Activated CD4-positive, alpha-beta memory T cell treated with anti-CD3 and anti-CD28 coated beads for 36 hours (primary cell): ENCODE measurements around the gene PRKCD. TPM values are rescaled to one million over a fixed set of nuclear protein-coding genes. Genes with fewer than 3 reads are reported as not detected.

Experiments used
- CTCF ChIA-PET: fragments of 350-600 bp; sonication (Branson Sonifier 250); formaldehyde crosslinking; loops from one replicate; lab custom pipeline; 2021; ENCODE audit warnings: antibody characterized with exemption, inconsistent platforms; lab: Charles Lee
- POLR2A ChIA-PET: fragments of 350-600 bp; sonication (Branson Sonifier 250); formaldehyde crosslinking; loops from one replicate; lab custom pipeline; 2021; ENCODE audit warnings: antibody characterized with exemption; lab: Charles Lee
- DNase-seq: peaks from one replicate; pipeline ENCODE4 v3.0.0-alpha.2; 2020
- H3K27ac Mint-ChIP-seq: one replicate; pipeline ENCODE4 v1.8.0; 2021; ENCODE audit warnings: mixed read lengths
- H3K27me3 Mint-ChIP-seq: one replicate; pipeline ENCODE4 v1.8.0; 2021; ENCODE audit warnings: mixed read lengths
- H3K36me3 Mint-ChIP-seq: one replicate; pipeline ENCODE4 v1.8.0; 2021; ENCODE audit warnings: mixed read lengths
- H3K4me1 Mint-ChIP-seq: one replicate; pipeline ENCODE4 v1.8.0; 2021; ENCODE audit warnings: low read depth, mixed read lengths
- H3K4me3 Mint-ChIP-seq: one replicate; pipeline ENCODE4 v1.8.0; 2021; ENCODE audit warnings: mild to moderate bottlenecking, mixed read lengths
- H3K9me3 Mint-ChIP-seq: one replicate; pipeline ENCODE4 v1.8.0; 2021; ENCODE audit warnings: mixed read lengths
- intact Hi-C: fragments of 100-400 bp; cut with micrococcal nuclease; formaldehyde crosslinking; loops from one replicate; pipeline ENCODE4 v1.15.1; 2023
- total RNA-seq, 2 experiments: library from RNA; stranded (reverse); gene quantifications; one replicate each; pipeline ENCODE4 v1.2.3, GENCODE V29; 2021

PRKCD gene
- total RNA-seq, 2 experiments from 2014 or later, result 23.8 to 25.9 TPM

DNA sequence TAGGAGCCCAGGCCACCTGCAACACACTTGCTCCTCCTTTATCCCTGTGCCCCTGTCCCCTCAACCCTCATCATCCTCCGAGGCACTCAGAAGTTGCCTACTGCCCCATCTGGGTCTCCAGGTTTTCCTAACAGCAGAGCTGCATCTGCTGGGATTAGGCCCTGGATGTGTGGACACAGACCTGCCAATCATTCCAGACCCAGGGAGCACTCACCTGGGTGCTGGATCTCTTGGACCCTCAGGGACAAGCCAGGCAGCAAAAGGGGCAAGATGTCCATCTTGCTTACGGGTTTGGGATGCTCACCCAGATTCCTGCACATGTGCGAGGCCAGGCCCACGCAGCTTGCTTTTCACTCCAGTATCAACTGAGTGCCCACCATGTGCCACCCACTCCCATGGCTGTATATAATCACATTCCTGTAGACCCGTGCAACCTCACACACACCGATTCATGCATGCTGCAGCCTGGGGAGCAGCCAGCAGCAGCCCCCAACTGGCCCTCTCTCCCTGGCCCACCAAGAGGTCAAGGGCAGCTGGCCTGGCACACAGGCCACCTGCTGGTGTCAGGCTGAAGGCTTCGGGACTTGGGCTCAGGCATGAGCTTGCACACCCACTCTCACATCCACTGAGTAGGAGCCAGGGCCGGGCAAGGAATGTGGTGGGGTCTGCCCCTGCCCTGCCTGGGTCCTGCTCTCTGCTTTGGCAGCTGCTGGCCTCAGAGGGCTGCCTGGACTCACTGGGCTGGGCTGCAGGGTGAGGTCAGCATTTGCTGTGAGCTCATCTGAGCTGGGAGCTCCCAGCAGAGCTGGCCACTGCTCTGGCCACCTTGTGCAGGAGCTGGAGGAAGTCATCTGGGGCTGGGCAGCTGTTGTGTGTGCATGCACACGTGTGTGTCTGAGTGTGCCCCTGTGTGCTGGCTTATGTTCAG, 14.9 kb downstream of the PRKCD start:
- no peak overlapping the region for H3K27ac Mint-ChIP-seq
- no peak overlapping the region for H3K4me3 Mint-ChIP-seq
- POLR2A ChIA-PET, result no interaction called here
- H3K27me3 Mint-ChIP-seq, result no peaks in the 10 kb centered on the region
- no peak for DNase-seq
- H3K4me1 Mint-ChIP-seq, result no peaks in the 10 kb centered on the region
- peaks cover 5% of the 10 kb centered on the region for H3K36me3 Mint-ChIP-seq
- CTCF ChIA-PET, result interaction anchor here (1.0 kb wide), 1 partner anchor 20 kb away, joined by 3 read pairs; no protein-coding TSS in a partner anchor
- intact Hi-C loops, result no loop called here
- no peaks in the 10 kb centered on the region for H3K9me3 Mint-ChIP-seq

DNA sequence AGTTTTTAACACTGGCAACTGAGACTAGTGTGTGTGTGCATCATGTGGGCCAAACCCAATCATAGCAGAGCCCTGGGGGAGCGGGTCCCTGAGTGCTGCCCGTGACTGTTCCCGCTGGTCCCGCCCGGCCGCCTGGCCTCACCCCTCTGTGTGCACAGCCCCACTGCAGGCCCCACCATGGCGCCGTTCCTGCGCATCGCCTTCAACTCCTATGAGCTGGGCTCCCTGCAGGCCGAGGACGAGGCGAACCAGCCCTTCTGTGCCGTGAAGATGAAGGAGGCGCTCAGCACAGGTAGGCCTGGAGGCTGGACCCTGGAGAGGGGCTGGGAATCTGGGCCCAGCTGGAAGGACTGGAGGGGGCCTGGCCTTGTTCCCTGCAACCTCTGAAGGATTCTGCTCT, 17.2 kb downstream of the PRKCD start:
- Mint-ChIP-seq H3K27ac (no peak overlapping the region), H3K27me3 (no peaks in the 10 kb centered on the region), H3K9me3 (no peaks in the 10 kb centered on the region), H3K4me1 (no peaks in the 10 kb centered on the region), H3K4me3 (no peak overlapping the region), H3K36me3 (peaks cover 10% of the 10 kb centered on the region)
- DNase-seq, result no peak
- intact Hi-C loops, result no loop called here
- ChIA-PET CTCF (no interaction called here), POLR2A (no interaction called here)

GRCh38 chr3:53179580-53179979, 18.6 kb downstream of the PRKCD start:
- CTCF ChIA-PET, result no interaction called here
- intact Hi-C loops, result no loop called here
- POLR2A ChIA-PET, result no interaction called here

DNA sequence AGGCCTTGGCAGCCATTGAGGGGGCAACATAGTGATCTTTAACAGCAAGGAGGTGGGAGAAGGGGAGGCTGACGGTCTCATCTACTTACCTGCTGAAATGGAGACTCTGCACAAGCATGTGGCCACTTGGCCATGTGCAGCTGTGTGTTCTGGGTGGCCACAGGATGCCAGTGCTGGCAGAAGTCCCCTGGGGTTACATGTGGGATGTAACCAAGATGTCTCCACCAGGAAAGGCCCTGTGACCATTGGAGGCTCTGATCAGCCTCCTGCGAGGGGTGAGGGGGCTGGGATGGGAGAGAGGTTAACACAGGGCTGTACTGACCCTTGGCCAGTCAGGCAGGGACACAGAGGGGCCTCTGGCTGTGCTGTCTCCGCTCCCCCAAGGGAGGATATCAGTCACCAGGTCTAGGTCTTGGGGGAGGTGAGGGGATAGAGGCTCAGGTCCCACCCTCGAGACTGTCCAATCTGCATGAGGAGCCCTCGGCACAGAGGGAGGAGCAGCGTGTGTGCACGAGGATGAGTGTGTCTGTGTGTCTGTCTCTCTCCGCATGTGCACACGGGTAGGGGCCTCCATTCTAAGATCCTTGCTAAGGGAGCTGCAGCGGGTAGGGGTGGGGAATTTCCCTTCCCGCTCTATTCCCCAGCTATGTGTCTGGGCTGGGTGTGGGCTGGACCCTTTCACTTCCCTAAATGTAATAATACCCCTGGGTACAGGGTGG, 19.5 kb downstream of the PRKCD start:
- POLR2A ChIA-PET, result interaction anchor here (0.6 kb wide), 1 partner anchor 37 kb away, joined by 3 read pairs; no protein-coding TSS in a partner anchor
- CTCF ChIA-PET, result no interaction called here
- intact Hi-C loops, result no loop called here

More at GRCh38 chr3:53179580-53179979, 18.6 kb downstream of the PRKCD start:
- H3K4me1 Mint-ChIP-seq, result no peaks in the 10 kb centered on the region
- H3K4me3 Mint-ChIP-seq, result no peak overlapping the region
- no peaks in the 10 kb centered on the region for H3K27me3 Mint-ChIP-seq
- H3K27ac Mint-ChIP-seq, result no peak overlapping the region
- no peaks in the 10 kb centered on the region for H3K9me3 Mint-ChIP-seq
- DNase-seq, result no peak
- H3K36me3 Mint-ChIP-seq, result peaks cover 8% of the 10 kb centered on the region

GRCh38 chr3:53181024-53181371, 20.0 kb downstream of the PRKCD start:
- Mint-ChIP-seq H3K9me3 (no peaks in the 10 kb centered on the region), H3K27ac (no peak overlapping the region), H3K27me3 (no peaks in the 10 kb centered on the region), H3K4me3 (no peak overlapping the region), H3K4me1 (no peaks in the 10 kb centered on the region), H3K36me3 (peaks cover 11% of the 10 kb centered on the region)
- no peak for DNase-seq
- intact Hi-C loops, result no loop called here
- CTCF ChIA-PET, result no interaction called here
- POLR2A ChIA-PET, result interaction anchor here (0.6 kb wide), 1 partner anchor 36 kb away, joined by 3 read pairs; no protein-coding TSS in a partner anchor

More for the DNA sequence above, 19.5 kb downstream of the PRKCD start:
- Mint-ChIP-seq H3K27me3 (no peaks in the 10 kb centered on the region), H3K4me3 (no peak overlapping the region), H3K36me3 (peaks cover 8% of the 10 kb centered on the region), H3K4me1 (no peaks in the 10 kb centered on the region), H3K27ac (no peak overlapping the region), H3K9me3 (no peaks in the 10 kb centered on the region)
- no peak for DNase-seq

- Mint-ChIP-seq H3K27ac (no peak overlapping the region), H3K27me3 (no peaks in the 10 kb centered on the region), H3K4me3 (no peak overlapping the region), H3K36me3 (peaks cover 11% of the 10 kb centered on the region), H3K9me3 (no peaks in the 10 kb centered on the region), H3K4me1 (no peaks in the 10 kb centered on the region)
- no peak for DNase-seq
- intact Hi-C loops, result no loop called here
- ChIA-PET CTCF (no interaction called here), POLR2A (no interaction called here)
Observed at GRCh38 chr3:53181528-53181927, 20.5 kb downstream of the PRKCD start.

GRCh38 chr3:53182764-53183355, 21.9 kb downstream of the PRKCD start:
- H3K36me3 Mint-ChIP-seq, result peaks cover 8% of the 10 kb centered on the region
- CTCF ChIA-PET, result interaction anchor here (1.4 kb wide), 1 partner anchor 14 kb away, joined by 4 read pairs; no protein-coding TSS in a partner anchor
- POLR2A ChIA-PET, result no interaction called here

DNA sequence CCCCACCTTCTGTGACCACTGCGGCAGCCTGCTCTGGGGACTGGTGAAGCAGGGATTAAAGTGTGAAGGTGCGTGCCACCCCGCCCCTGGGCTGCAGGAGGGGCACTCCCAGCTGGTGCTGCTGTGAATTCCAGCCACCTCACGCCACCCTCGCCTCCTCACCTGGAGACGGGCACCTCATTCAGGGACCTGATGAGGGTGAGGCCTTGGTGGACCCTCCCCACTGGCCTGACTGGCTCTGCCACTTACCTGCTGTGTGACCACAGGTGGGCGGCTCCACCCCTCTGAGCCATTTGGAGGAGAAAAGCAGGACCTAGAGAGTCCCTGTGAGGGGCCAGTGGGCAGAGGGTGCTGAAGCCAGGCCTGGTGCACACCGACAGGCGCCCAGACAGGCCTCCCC, 22.5 kb downstream of the PRKCD start:
- Mint-ChIP-seq H3K27ac (no peak overlapping the region), H3K27me3 (no peaks in the 10 kb centered on the region), H3K9me3 (no peaks in the 10 kb centered on the region), H3K4me3 (no peak overlapping the region), H3K36me3 (peaks cover 8% of the 10 kb centered on the region), H3K4me1 (no peaks in the 10 kb centered on the region)
- ChIA-PET CTCF (interaction anchor here (1.4 kb wide), 1 partner anchor 13 kb away, joined by 4 read pairs; no protein-coding TSS in a partner anchor), POLR2A (no interaction called here)
- no peak for DNase-seq
- intact Hi-C loops, result no loop called here

More at GRCh38 chr3:53182764-53183355, 21.9 kb downstream of the PRKCD start:
- Mint-ChIP-seq H3K9me3 (no peaks in the 10 kb centered on the region), H3K27ac (no peak overlapping the region), H3K4me3 (no peak overlapping the region), H3K27me3 (no peaks in the 10 kb centered on the region), H3K4me1 (no peaks in the 10 kb centered on the region)
- intact Hi-C loops, result no loop called here
- no peak for DNase-seq

- Mint-ChIP-seq H3K9me3 (no peaks in the 10 kb centered on the region), H3K27ac (no peak overlapping the region), H3K4me3 (no peak overlapping the region), H3K36me3 (peaks cover 8% of the 10 kb centered on the region), H3K4me1 (no peaks in the 10 kb centered on the region), H3K27me3 (no peaks in the 10 kb centered on the region)
- intact Hi-C loops, result no loop called here
- no peak for DNase-seq
- ChIA-PET CTCF (interaction anchor here (1.3 kb wide), 2 partner anchors 12 to 70 kb away, joined by 3 to 5 read pairs; no protein-coding TSS in a partner anchor), POLR2A (no interaction called here)
Observed at GRCh38 chr3:53184701-53185100, 23.7 kb downstream of the PRKCD start.

DNA sequence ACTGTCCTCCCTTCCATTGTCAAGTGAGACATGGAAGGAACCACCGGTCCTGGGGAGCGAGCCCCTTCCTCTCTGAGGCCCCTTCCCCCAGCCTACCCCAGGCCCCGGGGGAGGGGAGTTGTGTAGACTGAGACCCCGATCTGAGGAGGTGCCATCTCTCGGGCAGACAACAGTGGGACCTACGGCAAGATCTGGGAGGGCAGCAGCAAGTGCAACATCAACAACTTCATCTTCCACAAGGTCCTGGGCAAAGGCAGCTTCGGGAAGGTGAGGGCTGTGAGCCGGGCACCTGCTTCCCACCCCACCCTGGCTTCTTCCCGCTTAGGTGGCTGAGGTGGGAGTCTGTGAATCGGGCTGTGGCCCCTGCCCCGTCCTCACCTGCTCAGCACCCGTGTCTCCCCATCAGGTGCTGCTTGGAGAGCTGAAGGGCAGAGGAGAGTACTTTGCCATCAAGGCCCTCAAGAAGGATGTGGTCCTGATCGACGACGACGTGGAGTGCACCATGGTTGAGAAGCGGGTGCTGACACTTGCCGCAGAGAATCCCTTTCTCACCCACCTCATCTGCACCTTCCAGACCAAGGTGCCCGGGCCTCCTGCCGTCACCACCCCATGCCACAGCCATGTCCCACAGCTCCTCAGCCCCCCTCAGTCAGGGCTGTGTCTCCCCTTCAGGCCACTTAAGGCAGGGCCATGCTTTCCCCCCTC, 24.9 kb downstream of the PRKCD start:
- H3K27me3 Mint-ChIP-seq, result no peaks in the 10 kb centered on the region
- intact Hi-C loops, result no loop called here
- DNase-seq, result no peak
- H3K4me3 Mint-ChIP-seq, result no peak overlapping the region
- no peak overlapping the region for H3K27ac Mint-ChIP-seq
- H3K36me3 Mint-ChIP-seq, result peaks cover 13% of the 10 kb centered on the region
- no peaks in the 10 kb centered on the region for H3K9me3 Mint-ChIP-seq
- ChIA-PET POLR2A (no interaction called here), CTCF (interaction anchor here (1.3 kb wide), 1 partner anchor 11 kb away, joined by 5 read pairs; no protein-coding TSS in a partner anchor)
- H3K4me1 Mint-ChIP-seq, result no peaks in the 10 kb centered on the region

DNA sequence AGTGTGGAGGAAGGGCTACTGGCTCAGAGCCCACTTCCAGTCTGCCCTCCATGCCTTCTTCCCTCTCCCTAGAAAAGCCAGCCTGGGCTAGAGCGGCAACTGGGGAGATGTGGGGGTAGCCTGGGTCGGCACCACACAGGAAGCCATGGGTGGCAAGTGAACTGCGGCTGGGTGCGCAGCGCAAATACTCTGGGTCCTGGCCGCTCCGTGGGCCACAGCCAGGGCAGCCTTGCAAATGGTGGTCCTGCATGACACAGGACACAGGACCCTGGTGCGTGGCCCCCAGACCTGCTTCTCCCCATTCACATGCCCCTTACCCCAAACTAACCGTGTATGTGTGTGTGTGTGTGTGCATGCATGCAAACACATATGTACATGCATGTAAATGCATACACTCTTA, 25.7 kb downstream of the PRKCD start:
- Mint-ChIP-seq H3K9me3 (no peaks in the 10 kb centered on the region), H3K27ac (no peak overlapping the region), H3K4me1 (no peaks in the 10 kb centered on the region), H3K27me3 (no peaks in the 10 kb centered on the region), H3K36me3 (peaks cover 8% of the 10 kb centered on the region), H3K4me3 (no peak overlapping the region)
- intact Hi-C loops, result no loop called here
- ChIA-PET POLR2A (no interaction called here), CTCF (no interaction called here)
- no peak for DNase-seq
